GM18868 (cell line): ENCODE results near the gene NUCKS1.

Experiments used
- ATAC-seq: cut with Tn5 transposase; IDR thresholded peaks from one replicate; pipeline ENCODE4 v1.9.1; 2021; ENCODE audit warnings: mild to moderate bottlenecking, moderate library complexity; ENCODE audit not compliant: unreplicated experiment

Gene NUCKS1

GRCh38 chr1:205750138-205751035, at the start of gene NUCKS1:
Gene NUCKS1, minus strand, starts transcription at chr1:205750182. Its CDS starts 209 bp downstream, at chr1:205749973.
- ATAC-seq: peak; percentile 82

- ATAC-seq: no peak
Measured at GRCh38 chr1:205798577-205798976, 48.6 kb upstream of the NUCKS1 start.

GRCh38 chr1:205797168-205797567, 47.2 kb upstream of the NUCKS1 start:
- ATAC-seq: no peak

GRCh38 chr1:205794011-205794730, 44.2 kb upstream of the NUCKS1 start:
- no peak for ATAC-seq

- no peak for ATAC-seq
Measured at GRCh38 chr1:205792961-205793673, 43.1 kb upstream of the NUCKS1 start.

- no peak for ATAC-seq
Measured at GRCh38 chr1:205792481-205792881, 42.5 kb upstream of the NUCKS1 start.

- peak; percentile 54 for ATAC-seq
Measured at GRCh38 chr1:205791568-205792180, 41.7 kb upstream of the NUCKS1 start.

GRCh38 chr1:205787287-205787916, 37.4 kb upstream of the NUCKS1 start:
- no peak for ATAC-seq

- ATAC-seq: no peak
Measured at GRCh38 chr1:205786601-205787000, 36.6 kb upstream of the NUCKS1 start.

- no peak for ATAC-seq
Measured at GRCh38 chr1:205785446-205785845, 35.5 kb upstream of the NUCKS1 start.

GRCh38 chr1:205783904-205784303, 33.9 kb upstream of the NUCKS1 start:
- no peak for ATAC-seq

- no peak for ATAC-seq
Measured at GRCh38 chr1:205783433-205783795, 33.4 kb upstream of the NUCKS1 start.

- ATAC-seq: no peak
Measured at GRCh38 chr1:205782627-205783432, 32.8 kb upstream of the NUCKS1 start.

- ATAC-seq: no peak
Measured at GRCh38 chr1:205780335-205780734, 30.4 kb upstream of the NUCKS1 start.

- no peak for ATAC-seq
Measured at GRCh38 chr1:205777994-205778393, 28.0 kb upstream of the NUCKS1 start.

- no peak for ATAC-seq
Measured at GRCh38 chr1:205775717-205776056, 25.7 kb upstream of the NUCKS1 start.

- peak; percentile 60 for ATAC-seq
Measured at GRCh38 chr1:205775015-205775716, 25.2 kb upstream of the NUCKS1 start, which contains the start of gene RAB29. Gene RAB29, minus strand, starts transcription at chr1:205775482. Its CDS starts 526 bp downstream, at chr1:205774956.

GRCh38 chr1:205774198-205775014, 24.4 kb upstream of the NUCKS1 start:
- ATAC-seq: no peak
